GM18868 (cell line): ENCODE results near the gene DUS3L.

Experiments used
- ATAC-seq: cut with Tn5 transposase; IDR thresholded peaks from one replicate; pipeline ENCODE4 v1.9.1; 2021; ENCODE audit warnings: mild to moderate bottlenecking, moderate library complexity; ENCODE audit not compliant: unreplicated experiment

The DUS3L gene

GRCh38 chr19:5790559-5791520, at the start of gene DUS3L:
Gene DUS3L, minus strand, starts transcription at chr19:5791163. Its CDS starts 22 bp downstream, at chr19:5791141.
- ATAC-seq = peak; percentile 90

- no peak for ATAC-seq
Observed at GRCh38 chr19:5839065-5840017, 48.4 kb upstream of the DUS3L start, which contains the start of gene FUT6. Gene FUT6, minus strand, starts transcription at chr19:5839702. Its CDS starts 7,135 bp downstream, at chr19:5832567.

- no peak for ATAC-seq
Observed at GRCh38 chr19:5838353-5839064, 47.5 kb upstream of the DUS3L start.

- no peak for ATAC-seq
Observed at GRCh38 chr19:5837761-5838352, 46.9 kb upstream of the DUS3L start.

- ATAC-seq = no peak
Observed at GRCh38 chr19:5832527-5833216, 41.7 kb upstream of the DUS3L start.

- no peak for ATAC-seq
Observed at GRCh38 chr19:5832061-5832460, 41.1 kb upstream of the DUS3L start.

- ATAC-seq = no peak
Observed at GRCh38 chr19:5831159-5831558, 40.2 kb upstream of the DUS3L start.

GRCh38 chr19:5829567-5830310, 38.8 kb upstream of the DUS3L start:
- no peak for ATAC-seq

GRCh38 chr19:5828661-5829566, 38.0 kb upstream of the DUS3L start:
- ATAC-seq = no peak

- ATAC-seq = peak; percentile 64
Observed at GRCh38 chr19:5827891-5828660, 37.1 kb upstream of the DUS3L start.

GRCh38 chr19:5827342-5827890, 36.5 kb upstream of the DUS3L start:
- ATAC-seq = no peak

- ATAC-seq = no peak
Observed at GRCh38 chr19:5826531-5827341, 35.8 kb upstream of the DUS3L start.

GRCh38 chr19:5825178-5825577, 34.2 kb upstream of the DUS3L start:
- ATAC-seq = no peak

- no peak for ATAC-seq
Observed at GRCh38 chr19:5824751-5825150, 33.8 kb upstream of the DUS3L start.

- no peak for ATAC-seq
Observed at GRCh38 chr19:5823579-5824281, 32.8 kb upstream of the DUS3L start.
